Measurements from ENCODE around the gene FRAS1. TPM values are rescaled to one million over a fixed set of nuclear protein-coding genes. Genes with fewer than 3 reads are reported as not detected.

Gene FRAS1
- total RNA-seq, 1 experiment from 2014 or later: 82.0 TPM

GRCh38 chr4:78512357-78512920 lies 455.3 kb downstream of the FRAS1 start:
- ChIA-PET POLR2A (no interaction called here), CTCF (no interaction called here)
- Mint-ChIP-seq H3K27ac (no peak overlapping the region), H3K4me1 (no peaks in the 10 kb centered on the region), H3K9me3 (no peaks in the 10 kb centered on the region), H3K36me3 (peaks cover 29% of the 10 kb centered on the region), H3K27me3 (ENCODE audit: low read depth) (no peaks in the 10 kb centered on the region), H3K4me3 (no peak overlapping the region)
- no peak for TF ChIP-seq ZNF232 (CRISPR knock-in tag; IDR thresholded peaks at IDR 0.05)
- no peak for TF ChIP-seq ZNF423 (CRISPR knock-in tag; IDR thresholded peaks at IDR 0.05)
- no peak for TF ChIP-seq TCF7 (CRISPR knock-in tag; IDR thresholded peaks at IDR 0.05; ENCODE audit: low read depth)
- no peak for TF ChIP-seq IRF1 (CRISPR knock-in tag; IDR thresholded peaks at IDR 0.05)
- no peak for TF ChIP-seq JAZF1 (CRISPR knock-in tag; IDR thresholded peaks at IDR 0.05)
- no peak for TF ChIP-seq E2F4 (CRISPR knock-in tag; IDR thresholded peaks at IDR 0.05; ENCODE audit: borderline replicate concordance, low read depth)
- TF ChIP-seq CBFB (CRISPR knock-in tag; IDR thresholded peaks at IDR 0.05; ENCODE audit: low read depth): no peak
- ATAC-seq (no peak), DNase-seq (ENCODE audit: low spot score) (no peak)

GRCh38 chr4:78513411-78513975 lies 456.4 kb downstream of the FRAS1 start:
- ChIA-PET CTCF (interaction anchor here (1.0 to 1.1 kb wide), 2 partner anchors 297 to 454 kb away, joined by 3 read pairs; no protein-coding TSS in a partner anchor), POLR2A (no interaction called here)
- Mint-ChIP-seq H3K4me3 (no peak overlapping the region), H3K9me3 (no peaks in the 10 kb centered on the region), H3K27me3 (ENCODE audit: low read depth) (no peaks in the 10 kb centered on the region), H3K27ac (no peak overlapping the region), H3K4me1 (no peaks in the 10 kb centered on the region), H3K36me3 (peaks cover 19% of the 10 kb centered on the region)
- DNase-seq (ENCODE audit: low spot score) (no peak), ATAC-seq (no peak)
- TF ChIP-seq EMX1 (CRISPR knock-in tag; IDR thresholded peaks at IDR 0.05) (no peak), CDX4 (CRISPR knock-in tag; IDR thresholded peaks at IDR 0.05; ENCODE audit: borderline replicate concordance) (no peak), RORB (CRISPR knock-in tag; IDR thresholded peaks at IDR 0.05) (no peak), SOX15 (CRISPR knock-in tag; IDR thresholded peaks at IDR 0.05) (no peak), E2F4 (CRISPR knock-in tag; IDR thresholded peaks at IDR 0.05; ENCODE audit: borderline replicate concordance, low read depth) (no peak), ESRRA (CRISPR knock-in tag; IDR thresholded peaks at IDR 0.05; ENCODE audit: borderline replicate concordance) (no peak), E2F1 (CRISPR knock-in tag; IDR thresholded peaks at IDR 0.05) (no peak), ERG (CRISPR knock-in tag; IDR thresholded peaks at IDR 0.05) (no peak), GTF2I (CRISPR knock-in tag; conservative IDR thresholded peaks at IDR 0.05) (no peak), HMGA2 (CRISPR knock-in tag; IDR thresholded peaks at IDR 0.05) (no peak), E2F5 (CRISPR knock-in tag; IDR thresholded peaks at IDR 0.05) (no peak), CREM (CRISPR knock-in tag; IDR thresholded peaks at IDR 0.05) (no peak), TEAD1 (CRISPR knock-in tag; IDR thresholded peaks at IDR 0.05) (no peak), FOXJ3 (CRISPR knock-in tag; IDR thresholded peaks at IDR 0.05; ENCODE audit: borderline replicate concordance) (no peak), IRF1 (CRISPR knock-in tag; IDR thresholded peaks at IDR 0.05) (no peak), RELA (CRISPR knock-in tag; IDR thresholded peaks at IDR 0.05; ENCODE audit: borderline replicate concordance) (no peak), NFATC4 (CRISPR knock-in tag; IDR thresholded peaks at IDR 0.05) (no peak)

Measured in WTC11 (cell line).